Hematopoietic multipotent progenitor cell treated with erythropoietin and hydrocortisone succinate and interleukin-3 and kit ligand, for 15 days (in vitro differentiated cells): Measurements from ENCODE around the gene PDP2.
"Not testable (repeated sequence)": the region's sequence is repeated elsewhere in the genome, so short reads cannot be mapped to it uniquely, and the experiment has no call there.

Experiments
- DNase-seq: peaks from one replicate; pipeline ENCODE4 v3.0.0-alpha.2; 2015; ENCODE audit warnings: low spot score

Gene PDP2

GRCh38 chr16:66853261-66854139 lies 26.8 kb upstream of the PDP2 start:
- no peak for DNase-seq

- DNase-seq: no peak
Observed at GRCh38 chr16:66856184-66856730, 24.1 kb upstream of the PDP2 start.

GRCh38 chr16:66856801-66857200 lies 23.5 kb upstream of the PDP2 start:
- no peak for DNase-seq

GRCh38 chr16:66857437-66857836 lies 22.9 kb upstream of the PDP2 start:
- DNase-seq: no peak

GRCh38 chr16:66858740-66859396 lies 21.4 kb upstream of the PDP2 start:
- DNase-seq: no peak

GRCh38 chr16:66859397-66860068 lies 20.8 kb upstream of the PDP2 start:
- no peak for DNase-seq

GRCh38 chr16:66862023-66862520 lies 18.2 kb upstream of the PDP2 start:
- no peak for DNase-seq

GRCh38 chr16:66863707-66864106 lies 16.6 kb upstream of the PDP2 start:
- DNase-seq: no peak

GRCh38 chr16:66869424-66869823 lies 10.9 kb upstream of the PDP2 start:
- no peak for DNase-seq

- DNase-seq: not testable (repeated sequence)
Observed at GRCh38 chr16:66871363-66871762, 9.0 kb upstream of the PDP2 start.

- no peak for DNase-seq
Observed at GRCh38 chr16:66871840-66872239, 8.5 kb upstream of the PDP2 start.

- DNase-seq: no peak
Observed at GRCh38 chr16:66872559-66872942, 7.8 kb upstream of the PDP2 start.

GRCh38 chr16:66872943-66873684 lies 7.2 kb upstream of the PDP2 start:
- peak; percentile 77 for DNase-seq

- DNase-seq: no peak
Observed at GRCh38 chr16:66873685-66874055, 6.6 kb upstream of the PDP2 start.

- no peak for DNase-seq
Observed at GRCh38 chr16:66874079-66874775, 6.1 kb upstream of the PDP2 start.

GRCh38 chr16:66878067-66878466 lies 2.2 kb upstream of the PDP2 start:
- DNase-seq: no peak

GRCh38 chr16:66881014-66881417 lies 701 bp downstream of the PDP2 start:
- DNase-seq: no peak

GRCh38 chr16:66881560-66881959 lies 1.2 kb downstream of the PDP2 start:
- DNase-seq: no peak

- DNase-seq: no peak
Observed at GRCh38 chr16:66881964-66882508, 1.7 kb downstream of the PDP2 start.

- DNase-seq: no peak
Observed at GRCh38 chr16:66882702-66883101, 2.4 kb downstream of the PDP2 start.

GRCh38 chr16:66885491-66885890 lies 5.2 kb downstream of the PDP2 start:
- DNase-seq: no peak
